HG03520 (cell line): ENCODE results near the gene ZNF333.
"Not testable (repeated sequence)": the region's sequence is repeated elsewhere in the genome, so short reads cannot be mapped to it uniquely, and the experiment has no call there.

Source experiments
- ATAC-seq: cut with Tn5 transposase; IDR thresholded peaks from one replicate; pipeline ENCODE4 v1.9.1; 2021; ENCODE audit warnings: mild to moderate bottlenecking, moderate library complexity; ENCODE audit not compliant: unreplicated experiment

Gene ZNF333

GRCh38 chr19:14767466-14767971 lies 77.7 kb downstream of the ZNF333 start:
- no peak for ATAC-seq

GRCh38 chr19:14768001-14768400 lies 78.2 kb downstream of the ZNF333 start:
- no peak for ATAC-seq

- ATAC-seq = no peak
Measured at GRCh38 chr19:14769201-14769600, 79.4 kb downstream of the ZNF333 start.

DNA sequence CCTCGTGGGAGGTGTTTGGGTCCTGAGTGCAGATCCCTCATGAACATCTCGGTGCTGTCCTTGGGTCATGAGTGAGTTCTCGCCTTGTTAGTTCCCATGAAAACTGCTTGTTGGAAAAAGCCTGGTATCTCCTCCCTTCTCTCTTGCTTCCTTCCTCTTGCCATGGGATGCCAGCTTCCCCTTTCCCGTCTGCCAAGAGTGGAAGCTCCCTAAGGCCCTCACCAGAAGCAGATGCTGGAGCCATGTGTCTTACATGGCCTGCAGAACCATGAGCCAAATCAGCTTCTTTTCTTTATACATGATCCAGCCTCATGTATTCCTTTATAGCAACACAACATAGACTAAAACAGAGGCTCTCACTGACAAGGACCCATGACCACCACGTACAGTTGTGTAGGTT lies 80.3 kb downstream of the ZNF333 start:
- no peak for ATAC-seq

GRCh38 chr19:14770944-14771839 lies 81.3 kb downstream of the ZNF333 start:
- no peak for ATAC-seq

- no peak for ATAC-seq
Measured at GRCh38 chr19:14772467-14772866, 82.6 kb downstream of the ZNF333 start.

DNA sequence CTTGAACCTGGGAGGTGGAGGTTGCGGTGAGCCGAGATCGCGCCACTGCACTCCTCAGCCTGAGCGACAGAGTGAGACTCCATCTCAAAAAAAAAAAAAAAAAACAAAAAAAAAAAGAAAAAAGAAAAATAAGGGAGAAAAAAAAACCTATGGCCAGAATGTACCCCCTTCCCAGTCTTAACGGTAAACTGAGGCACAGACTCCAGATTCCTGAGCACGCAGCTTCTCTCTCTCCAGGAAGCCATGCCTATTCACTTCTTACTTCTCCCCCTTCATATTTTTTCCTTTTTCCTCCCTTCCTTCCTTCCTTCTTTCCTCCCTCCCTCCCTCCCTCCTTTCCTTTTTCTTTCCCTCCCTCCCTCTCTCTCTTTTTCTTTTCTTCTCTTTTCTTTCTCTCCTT lies 83.1 kb downstream of the ZNF333 start:
- no peak for ATAC-seq

- not testable (repeated sequence) for ATAC-seq
Measured at GRCh38 chr19:14773722-14774121, 83.9 kb downstream of the ZNF333 start.

DNA sequence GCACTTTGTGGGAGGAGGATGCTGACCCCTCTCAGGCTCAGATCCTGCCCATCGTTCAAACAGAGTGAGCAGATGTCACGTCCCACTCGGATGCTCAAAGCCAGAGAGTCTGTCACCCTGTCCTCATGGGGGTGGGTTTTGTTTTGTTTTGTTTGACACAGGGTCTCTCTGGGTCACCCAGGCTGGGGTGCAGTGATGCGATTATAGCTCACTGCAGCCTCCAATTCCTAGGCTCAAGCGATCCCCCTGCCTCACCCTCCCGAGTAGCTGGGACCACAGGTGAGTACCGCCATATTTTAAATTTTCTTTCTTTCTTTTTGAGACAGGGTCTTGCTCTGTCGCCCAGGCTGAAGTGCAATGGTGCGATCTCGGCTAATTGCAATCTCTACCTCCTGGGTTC lies 84.5 kb downstream of the ZNF333 start:
- ATAC-seq = no peak

- ATAC-seq = not testable (repeated sequence)
Measured at GRCh38 chr19:14775326-14775725, 85.5 kb downstream of the ZNF333 start.

DNA sequence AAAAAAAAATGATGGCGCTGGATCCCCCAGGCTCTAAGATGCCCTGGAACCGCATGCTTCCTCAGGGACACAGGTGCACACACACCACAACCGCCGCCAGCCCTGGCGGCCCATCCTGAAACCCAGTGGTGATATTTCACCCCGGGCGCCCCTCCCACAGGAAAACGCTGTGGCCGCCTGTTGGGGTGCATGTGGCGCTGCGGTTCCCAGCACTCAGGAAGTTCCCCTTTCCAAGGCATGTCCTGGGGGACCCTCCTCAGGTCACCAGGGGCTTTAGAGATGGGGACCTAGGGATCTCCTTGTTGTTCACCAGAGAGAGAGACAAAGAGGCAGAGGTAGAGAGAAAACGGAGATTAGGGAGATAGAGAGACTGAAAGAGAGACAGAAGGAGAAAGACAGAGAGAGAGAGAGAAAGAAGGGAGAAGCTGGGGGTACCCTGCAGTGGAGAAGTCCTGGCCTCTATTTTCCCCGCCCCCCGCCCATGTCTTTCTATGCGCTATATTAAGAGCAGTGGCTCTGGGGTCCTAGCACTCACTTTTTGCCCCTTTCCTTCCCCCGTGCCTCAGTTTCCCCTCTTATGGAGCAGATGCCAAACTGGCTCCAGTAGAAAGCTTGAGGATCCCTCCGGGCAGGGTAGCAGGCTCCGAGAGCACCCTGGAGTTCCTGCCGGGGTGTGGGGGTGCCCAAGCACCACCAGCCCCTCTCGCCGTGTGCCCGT lies 86.2 kb downstream of the ZNF333 start:
- no peak for ATAC-seq

DNA sequence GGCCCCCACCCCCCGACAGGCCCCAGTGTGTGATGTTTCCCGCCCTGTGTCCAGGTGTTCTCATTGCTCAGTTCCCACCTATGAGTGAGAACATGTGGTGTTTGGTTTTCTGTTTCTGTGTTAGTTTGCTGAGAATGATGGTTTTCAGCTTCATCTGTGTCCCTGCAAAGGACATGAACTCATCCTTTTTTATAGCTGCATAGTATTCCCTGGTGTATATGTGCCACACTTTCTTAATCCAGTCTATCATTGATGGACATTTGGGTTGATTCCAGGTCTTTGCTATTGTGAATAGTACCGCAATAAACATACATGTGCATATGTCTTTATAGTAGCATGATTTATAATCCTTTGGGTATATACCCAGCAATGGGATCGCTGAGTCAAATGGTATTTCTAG lies 87.8 kb downstream of the ZNF333 start:
- not testable (repeated sequence) for ATAC-seq

DNA sequence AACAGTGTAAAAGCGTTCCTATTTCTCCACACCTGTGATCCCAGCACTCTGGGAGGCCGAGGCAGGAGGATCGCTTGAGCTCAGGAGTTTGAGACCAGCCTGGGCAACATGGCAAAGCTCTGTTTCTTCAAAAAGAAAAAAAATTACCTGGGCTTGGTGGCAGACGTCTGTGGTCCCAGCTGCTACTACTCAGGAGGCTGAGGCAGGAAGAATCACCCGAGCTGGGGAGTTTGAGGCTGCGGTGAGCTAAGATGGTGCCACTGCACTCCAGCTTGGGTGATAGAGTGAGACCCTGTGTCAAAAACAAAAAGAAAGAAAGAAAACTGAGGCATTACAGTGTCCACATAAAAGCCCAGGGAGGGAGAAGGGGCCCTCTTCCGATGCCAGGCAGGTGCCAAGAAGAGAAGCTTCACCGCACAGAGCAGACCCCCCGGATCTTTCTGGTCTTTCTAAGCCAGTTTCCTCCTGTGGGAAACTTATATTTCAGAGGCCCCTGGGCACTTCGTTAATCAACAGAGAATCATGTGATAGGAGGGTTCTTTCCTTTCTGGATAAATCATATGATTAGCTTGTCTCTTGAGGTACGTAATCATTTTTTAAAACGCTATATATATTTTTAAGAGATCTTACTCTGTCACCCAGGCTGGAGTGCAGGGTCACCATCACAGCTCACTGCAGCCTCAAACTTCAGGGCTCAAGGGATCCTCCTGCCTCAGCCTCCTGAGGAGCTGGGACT lies 88.4 kb downstream of the ZNF333 start, which contains the start of gene ADGRE2:
Gene ADGRE2, minus strand, starts transcription at position 451 of the 736 bp plus-strand sequence. CDS start 1,804 bp downstream, outside the sequence.
- ATAC-seq = not testable (repeated sequence)

DNA sequence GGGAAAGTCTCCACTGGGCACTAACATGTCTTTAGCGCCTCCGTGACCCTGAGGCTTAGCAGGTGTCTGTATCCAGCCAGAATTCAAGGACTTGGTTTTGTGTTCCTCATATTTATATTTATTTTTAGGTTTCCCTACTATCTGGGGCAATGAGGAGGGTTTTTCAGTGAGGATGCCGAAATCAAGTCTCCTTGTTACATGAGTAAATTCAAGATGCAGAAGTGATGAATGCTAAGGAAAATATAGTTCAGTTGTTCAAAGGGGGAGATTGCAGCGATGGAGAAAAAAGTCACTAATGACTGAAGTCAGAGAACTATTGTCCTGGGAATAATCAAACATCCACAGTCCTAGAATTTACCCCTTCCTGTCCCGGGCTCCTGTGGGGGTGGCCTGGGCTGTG lies 89.3 kb downstream of the ZNF333 start:
- ATAC-seq = no peak

GRCh38 chr19:14780622-14781225 lies 90.9 kb downstream of the ZNF333 start:
- not testable (repeated sequence) for ATAC-seq

- ATAC-seq = not testable (repeated sequence)
Measured at GRCh38 chr19:14781713-14782536, 92.1 kb downstream of the ZNF333 start.

- ATAC-seq = no peak
Measured at GRCh38 chr19:14782626-14783409, 93.0 kb downstream of the ZNF333 start.
